BLaER1 treated with 17β-estradiol and CSF1 and Interleukin-3, amounts not matched to agents 10 nM and 100 nM (cell line): Measurements from ENCODE around the gene GNG2.
A peak's percentile ranks its signal among the peaks of the same experiment; 100 is the strongest.

Experiments
- H3K27ac ChIP-seq, 11 experiments: shearing (Covaris generic); formaldehyde crosslinking; 2 replicates each; pipeline ENCODE4 v1.8.1; 2022
- H3K27me3 ChIP-seq, 11 experiments: shearing (Covaris generic); formaldehyde crosslinking; 2 replicates each; pipeline ENCODE4 v1.8.1; 2022
- H3K36me3 ChIP-seq, 11 experiments: shearing (Covaris generic); formaldehyde crosslinking; 2 replicates each; pipeline ENCODE4 v1.8.1; 2022
- H3K4me1 ChIP-seq, 10 experiments: shearing (Covaris generic); formaldehyde crosslinking; 2 replicates each; pipeline ENCODE4 v1.8.1; 2022
- H3K4me2 ChIP-seq, 11 experiments: shearing (Covaris generic); formaldehyde crosslinking; 2 replicates each; pipeline ENCODE4 v1.8.1; 2022
- H3K4me3 ChIP-seq, 10 experiments: shearing (Covaris generic); formaldehyde crosslinking; 2 replicates each; pipeline ENCODE4 v1.8.1; 2022
- H3K9ac ChIP-seq, 11 experiments: shearing (Covaris generic); formaldehyde crosslinking; 2 replicates each; pipeline ENCODE4 v1.8.1; 2022
- H3K9me3 ChIP-seq, 11 experiments: shearing (Covaris generic); formaldehyde crosslinking; replicated peaks in 1 of 11; 2 replicates each; pipeline ENCODE4 v1.8.1; 2022
- H4K20me1 ChIP-seq, 11 experiments: shearing (Covaris generic); formaldehyde crosslinking; 2 replicates each; pipeline ENCODE4 v1.8.1; 2022
- Cebpa-rat ChIP-seq, 11 experiments: shearing (Covaris generic); IDR thresholded peaks; 2 replicates each; pipeline ENCODE4 v1.8.1; 2022

Gene GNG2

DNA sequence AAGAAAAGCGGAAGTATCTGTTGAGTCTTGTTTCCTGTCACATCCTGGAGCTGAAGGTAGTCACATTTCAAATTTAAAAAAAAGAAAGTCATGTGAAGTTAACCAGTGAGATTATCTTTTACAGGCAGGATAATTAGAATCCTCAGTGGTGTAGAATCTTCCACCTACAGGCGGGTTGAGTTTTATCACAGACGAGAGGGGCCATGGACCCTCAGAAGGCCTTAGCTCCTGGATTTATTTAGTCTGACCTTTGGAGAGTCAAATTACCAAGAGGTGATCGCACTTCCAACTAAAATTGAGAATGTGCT lies 13.0 kb upstream of the GNG2 start:
- no peak for TF ChIP-seq Cebpa-rat (IDR thresholded peaks at IDR 0.05)
- peak overlapping the region; percentile 53 to 85 (median 79); a peak in 20 of 22 replicates for H3K9ac ChIP-seq

DNA sequence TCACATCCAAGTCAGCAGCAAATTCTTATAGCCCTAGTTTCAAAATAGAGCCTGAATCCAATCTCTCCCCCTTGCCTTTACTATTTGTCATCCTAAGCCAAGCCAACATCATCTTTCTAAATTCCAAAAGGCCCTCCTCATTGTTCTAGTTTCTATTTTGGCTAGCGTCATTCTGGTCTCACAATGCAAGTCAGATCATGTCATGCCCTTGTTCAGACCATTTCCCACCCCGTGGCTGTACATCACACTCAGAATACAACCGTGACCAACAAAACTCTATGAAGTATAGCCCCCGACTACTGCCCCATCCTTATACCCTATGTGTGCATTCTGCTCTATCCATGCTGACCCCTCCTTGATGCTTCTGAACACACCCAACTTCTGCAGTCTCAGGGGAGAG lies 12.3 kb upstream of the GNG2 start:
- no peaks in the 10 kb centered on the region; a peak in 1 of 22 replicates for H3K27me3 ChIP-seq
- peak overlapping the region; percentile 88 to 98 (median 96) for H3K4me2 ChIP-seq
- TF ChIP-seq Cebpa-rat (IDR thresholded peaks at IDR 0.05) = no peak
- H3K36me3 ChIP-seq = no peaks in the 10 kb centered on the region
- H4K20me1 ChIP-seq = no peaks in the 10 kb centered on the region
- no peak overlapping the region for H3K4me3 ChIP-seq
- H3K27ac ChIP-seq = peak overlapping the region; percentile 86 to 95 (median 91)
- peaks cover 60 to 84% (median 61%) of the 10 kb centered on the region in 10 experiments for H3K4me1 ChIP-seq
- peaks cover 0 to 8% (median 0%) of the 10 kb centered on the region in 11 experiments; a peak in 3 of 22 replicates for H3K9me3 ChIP-seq
- peak overlapping the region in 10 of 11 experiments; percentile 53 to 85 (median 78); a peak in 18 of 22 replicates for H3K9ac ChIP-seq

More for the DNA sequence above, 13.0 kb upstream of the GNG2 start:
- Histone ChIP-seq H3K4me3 (peak overlapping the region in 3 of 10 experiments; percentile 48 to 57 (median 52); a peak in 3 of 20 replicates), H3K27ac (peak overlapping the region; percentile 86 to 95 (median 91); a peak in 21 of 22 replicates), H3K9me3 (peaks cover 0 to 8% (median 0%) of the 10 kb centered on the region in 11 experiments; a peak in 3 of 22 replicates), H3K27me3 (no peaks in the 10 kb centered on the region; a peak in 1 of 22 replicates), H3K4me1 (peaks cover 66 to 90% (median 68%) of the 10 kb centered on the region in 10 experiments), H3K36me3 (no peaks in the 10 kb centered on the region), H4K20me1 (no peaks in the 10 kb centered on the region), H3K4me2 (peak overlapping the region; percentile 88 to 98 (median 96))

DNA sequence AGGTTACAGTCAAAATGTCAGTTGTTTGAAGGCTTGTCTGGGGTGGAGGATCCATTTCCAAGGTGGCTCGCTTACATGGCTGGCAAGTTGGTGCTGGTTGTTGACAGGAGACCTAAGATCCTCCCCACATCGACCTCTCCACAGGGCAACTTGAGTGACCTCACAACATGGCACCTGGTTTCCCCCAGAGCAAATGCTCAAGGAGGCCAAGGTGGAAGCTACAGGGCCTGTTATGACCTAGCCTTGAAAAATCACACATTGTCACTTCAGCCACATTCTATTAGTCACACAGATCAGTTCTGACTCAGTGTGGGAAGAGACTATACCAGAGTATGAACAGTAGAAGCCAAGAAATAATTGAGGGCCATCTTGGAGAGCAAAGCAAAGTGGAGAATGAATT lies 11.3 kb upstream of the GNG2 start:
- H3K4me1 ChIP-seq = peaks cover 50 to 75% (median 52%) of the 10 kb centered on the region in 10 experiments
- H3K4me2 ChIP-seq = peak overlapping the region; percentile 88 to 98 (median 96); a peak in 18 of 22 replicates
- 0 out of 22 replicates have a peak overlapping the region, but pooled peaks of 1 of the 11 experiments have one; percentile 71 for H3K9ac ChIP-seq
- H3K27ac ChIP-seq = peak overlapping the region; percentile 16 to 95 (median 91); a peak in 19 of 22 replicates
- H3K9me3 ChIP-seq = peaks cover 0 to 8% (median 0%) of the 10 kb centered on the region in 11 experiments; a peak in 3 of 22 replicates
- TF ChIP-seq Cebpa-rat (IDR thresholded peaks at IDR 0.05) = no peak
- no peaks in the 10 kb centered on the region for H4K20me1 ChIP-seq
- H3K27me3 ChIP-seq = no peaks in the 10 kb centered on the region; a peak in 1 of 22 replicates
- H3K4me3 ChIP-seq = no peak overlapping the region
- H3K36me3 ChIP-seq = no peaks in the 10 kb centered on the region

- Histone ChIP-seq H3K9ac (no peak overlapping the region), H3K27me3 (no peaks in the 10 kb centered on the region), H3K36me3 (no peaks in the 10 kb centered on the region), H4K20me1 (no peaks in the 10 kb centered on the region), H3K4me3 (no peak overlapping the region), H3K27ac (peak overlapping the region in 3 of 11 experiments; percentile 51 to 95 (median 59); a peak in 4 of 22 replicates), H3K9me3 (peaks cover 0 to 8% (median 0%) of the 10 kb centered on the region in 11 experiments; a peak in 3 of 22 replicates), H3K4me1 (peaks cover 35 to 62% (median 38%) of the 10 kb centered on the region in 10 experiments), H3K4me2 (peak overlapping the region in 3 of 11 experiments; percentile 57 to 98 (median 97); a peak in 6 of 22 replicates)
- no peak for TF ChIP-seq Cebpa-rat (IDR thresholded peaks at IDR 0.05)
Measured at GRCh38 chr14:51850651-51851050, 9.8 kb upstream of the GNG2 start.

DNA sequence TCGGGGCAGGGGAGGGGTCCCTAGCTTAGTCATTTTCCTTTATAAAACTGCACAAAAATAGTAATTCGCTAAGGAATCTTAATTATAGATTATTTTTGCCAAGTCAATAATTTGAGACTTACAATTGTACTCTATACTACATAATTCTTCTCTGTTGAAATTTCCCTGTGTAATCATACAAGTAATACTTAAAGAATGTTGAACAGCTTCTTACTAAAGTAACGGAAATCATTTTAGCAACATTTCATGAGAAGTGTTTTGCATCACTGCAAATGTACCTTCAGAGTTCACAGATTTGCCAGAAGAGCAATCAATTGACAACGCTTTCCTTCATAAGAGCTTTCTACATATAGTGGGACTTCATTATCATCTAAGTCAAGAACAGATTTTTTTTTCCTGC lies 7.9 kb upstream of the GNG2 start:
- Histone ChIP-seq H3K4me2 (peak overlapping the region in 1 of 11 experiments; percentile 29; a peak in 2 of 22 replicates), H3K27me3 (no peaks in the 10 kb centered on the region), H3K9ac (no peak overlapping the region), H4K20me1 (no peaks in the 10 kb centered on the region), H3K4me1 (peaks cover 28 to 64% (median 32%) of the 10 kb centered on the region in 10 experiments), H3K9me3 (peaks cover 0 to 8% (median 0%) of the 10 kb centered on the region in 11 experiments; a peak in 3 of 22 replicates), H3K27ac (no peak overlapping the region), H3K4me3 (no peak overlapping the region), H3K36me3 (no peaks in the 10 kb centered on the region)
- TF ChIP-seq Cebpa-rat (IDR thresholded peaks at IDR 0.05) = no peak

DNA sequence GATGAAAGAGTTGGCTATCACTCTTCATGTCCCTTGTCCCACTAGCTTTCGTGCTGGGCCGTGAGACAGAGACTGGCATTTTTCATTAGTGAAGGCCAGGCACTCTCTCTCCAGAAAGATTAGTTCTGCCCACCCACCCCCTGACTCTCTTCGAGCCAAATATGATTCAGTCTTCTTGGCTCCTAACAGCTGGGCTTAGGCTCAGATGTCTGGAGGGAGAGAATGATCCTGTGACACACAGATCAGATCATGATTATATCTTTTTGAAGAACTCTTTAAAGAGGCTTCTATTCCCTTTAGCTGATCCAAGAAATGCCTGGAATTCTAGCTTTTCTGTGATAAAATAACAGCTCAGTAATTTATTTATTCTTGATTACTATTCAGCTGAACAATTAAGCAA lies 5.2 kb upstream of the GNG2 start:
- no peak overlapping the region for H3K9ac ChIP-seq
- H4K20me1 ChIP-seq = no peaks in the 10 kb centered on the region
- peaks cover 0 to 8% (median 0%) of the 10 kb centered on the region in 11 experiments; a peak in 3 of 22 replicates for H3K9me3 ChIP-seq
- no peak overlapping the region for H3K27ac ChIP-seq
- H3K36me3 ChIP-seq = no peaks in the 10 kb centered on the region
- H3K4me1 ChIP-seq = peaks cover 25 to 64% (median 37%) of the 10 kb centered on the region in 10 experiments
- peak overlapping the region in 2 of 11 experiments; percentile 37 to 85; a peak in 3 of 22 replicates for H3K4me2 ChIP-seq
- TF ChIP-seq Cebpa-rat (IDR thresholded peaks at IDR 0.05) = no peak
- H3K27me3 ChIP-seq = no peaks in the 10 kb centered on the region
- no peak overlapping the region for H3K4me3 ChIP-seq

DNA sequence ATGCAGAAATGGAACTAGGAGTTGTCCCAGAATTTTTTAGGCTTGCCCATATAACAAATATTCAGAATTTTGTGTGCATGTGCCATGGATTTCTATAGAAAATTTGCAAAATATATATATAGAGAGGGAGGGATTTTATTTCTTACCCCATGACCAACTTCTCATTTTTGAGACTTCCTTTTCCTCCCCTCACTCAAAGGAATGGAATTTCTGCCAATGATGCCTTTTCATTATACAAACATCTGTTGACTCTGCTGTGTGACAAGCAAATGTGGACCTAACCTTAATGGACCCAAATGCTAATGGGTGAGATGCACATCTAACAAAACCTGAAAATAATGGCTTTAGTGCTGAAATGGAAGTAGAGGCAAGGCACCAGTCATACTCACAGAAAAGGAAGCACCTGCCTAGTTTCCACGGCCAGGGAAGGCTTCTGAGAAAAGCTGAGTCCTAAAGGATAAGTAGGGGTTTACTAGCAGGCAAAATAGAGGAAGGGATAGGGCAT lies 3.6 kb upstream of the GNG2 start:
- H3K27ac ChIP-seq = peak overlapping the region in 3 of 11 experiments; percentile 33 to 51 (median 39); a peak in 5 of 22 replicates
- peak overlapping the region in 1 of 11 experiments; percentile 8; a peak in 1 of 22 replicates for H3K9ac ChIP-seq
- H3K4me2 ChIP-seq = peak overlapping the region; percentile 20 to 89 (median 59); a peak in 18 of 22 replicates
- no peaks in the 10 kb centered on the region for H3K9me3 ChIP-seq
- 0 out of 22 replicates have a peak, but pooled peaks cover 0 to 2% (median 0%) of the 10 kb centered on the region in 11 experiments for H4K20me1 ChIP-seq
- no peak for TF ChIP-seq Cebpa-rat (IDR thresholded peaks at IDR 0.05)
- no peaks in the 10 kb centered on the region for H3K36me3 ChIP-seq
- no peaks in the 10 kb centered on the region for H3K27me3 ChIP-seq
- H3K4me1 ChIP-seq = peaks cover 31 to 59% (median 38%) of the 10 kb centered on the region in 10 experiments
- H3K4me3 ChIP-seq = 0 out of 20 replicates have a peak overlapping the region, but pooled peaks of 1 of the 10 experiments have one; percentile 3

DNA sequence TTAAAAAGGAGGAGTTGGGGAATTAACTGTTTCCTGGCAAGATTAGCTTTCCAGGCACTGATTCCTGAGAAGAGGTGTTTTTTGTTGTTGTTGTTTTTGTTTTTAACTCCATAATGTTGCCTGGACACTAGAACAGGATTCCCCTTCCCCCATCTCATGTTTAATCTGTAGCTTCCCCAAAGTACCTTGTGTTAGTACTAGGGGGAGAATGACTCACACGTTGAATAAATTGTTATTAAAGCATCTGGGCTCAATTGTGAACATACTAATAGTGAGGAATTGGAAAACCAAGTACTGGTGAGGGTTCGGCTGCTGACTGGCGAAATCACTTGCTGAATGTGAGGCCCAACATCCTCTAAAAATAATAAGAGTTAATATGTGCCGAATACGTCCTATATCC lies 1.3 kb upstream of the GNG2 start:
- H3K9ac ChIP-seq = no peak overlapping the region
- H3K4me1 ChIP-seq = peaks cover 50 to 76% (median 60%) of the 10 kb centered on the region in 10 experiments
- H3K27me3 ChIP-seq = no peaks in the 10 kb centered on the region
- H3K4me2 ChIP-seq = peak overlapping the region; percentile 82 to 95 (median 89); a peak in 19 of 22 replicates
- no peaks in the 10 kb centered on the region for H3K9me3 ChIP-seq
- H3K27ac ChIP-seq = peak overlapping the region in 4 of 11 experiments; percentile 13 to 86 (median 52); a peak in 4 of 22 replicates
- H3K36me3 ChIP-seq = no peaks in the 10 kb centered on the region
- TF ChIP-seq Cebpa-rat (IDR thresholded peaks at IDR 0.05) = no peak
- H4K20me1 ChIP-seq = peaks cover 0 to 19% (median 0%) of the 10 kb centered on the region in 11 experiments; a peak in 3 of 22 replicates
- H3K4me3 ChIP-seq = no peak overlapping the region

GRCh38 chr14:51860825-51861499 lies 550 bp downstream of the GNG2 start:
- Histone ChIP-seq H3K9me3 (no peaks in the 10 kb centered on the region), H3K27me3 (no peaks in the 10 kb centered on the region), H3K4me2 (peak overlapping the region; percentile 82 to 95 (median 89)), H4K20me1 (peaks cover 0 to 37% (median 0%) of the 10 kb centered on the region in 11 experiments; a peak in 3 of 22 replicates), H3K4me3 (peak overlapping the region; percentile 64 to 83 (median 73)), H3K4me1 (peaks cover 53 to 86% (median 64%) of the 10 kb centered on the region in 10 experiments), H3K9ac (peak overlapping the region; percentile 80 to 87 (median 85)), H3K36me3 (0 out of 22 replicates have a peak, but pooled peaks cover 0 to 1% (median 0%) of the 10 kb centered on the region in 11 experiments), H3K27ac (peak overlapping the region; percentile 63 to 91 (median 82))
- no peak for TF ChIP-seq Cebpa-rat (IDR thresholded peaks at IDR 0.05)
